Keratinocyte (primary cell): ENCODE data around the gene NPNT. TPM values are rescaled to one million over a fixed set of nuclear protein-coding genes. Genes with fewer than 3 reads are reported as not detected.
A peak's percentile ranks its signal among the peaks of the same experiment; 100 is the strongest.

Experiments used
- DNase-seq: peaks from one replicate; pipeline ENCODE4 v3.0.0-alpha.2; 2011; ENCODE audit warnings: low read depth, missing footprints, low spot score
- FAIRE-seq: peaks from 2 replicates; lab custom pipeline; 2011; peaks lifted over from hg19 to GRCh38; lab: Jason Lieb, UNC
- H2AFZ ChIP-seq: 2 replicates; pipeline ENCODE4 v1.6.0; 2012; ENCODE audit warnings: low read length, control low read depth, inconsistent platforms; ENCODE audit not compliant: control insufficient read depth
- H3K27ac ChIP-seq: 2 replicates; pipeline ENCODE4 v1.5.1; 2011; ENCODE audit warnings: low read length; ENCODE audit not compliant: control insufficient read depth, insufficient read depth
- H3K27me3 ChIP-seq: 3 replicates; pipeline ENCODE4 v1.6.0; 2011; ENCODE audit warnings: low read length; ENCODE audit not compliant: control insufficient read depth, insufficient read depth; ENCODE audit errors: extremely low read depth
- H3K36me3 ChIP-seq, 2 experiments: 2 replicates in 1 of 2; 3 replicates in 1 of 2; pipeline ENCODE4 v1.5.1; 2011; ENCODE audit warnings: low read length in 2 of 2, mild to moderate bottlenecking in 1 of 2; ENCODE audit not compliant: control insufficient read depth in 2 of 2, insufficient read depth in 2 of 2; ENCODE audit errors: extremely low read depth in 1 of 2
- H3K4me1 ChIP-seq: 3 replicates; pipeline ENCODE4 v1.5.1; 2011; ENCODE audit warnings: low read length; ENCODE audit not compliant: control insufficient read depth, insufficient read depth; ENCODE audit errors: extremely low read depth
- H3K4me2 ChIP-seq: 3 replicates; pipeline ENCODE4 v1.6.0; 2011; ENCODE audit warnings: low read depth, low read length; ENCODE audit not compliant: control insufficient read depth, insufficient read depth; ENCODE audit errors: extremely low read depth
- H3K4me3 ChIP-seq, 3 experiments: fragments of 200-600 bp in 1 of 3; sonication (generic) in 1 of 3; 2 replicates in 2 of 3; 3 replicates in 1 of 3; pipeline ENCODE4 v1.5.1; 2011 to 2016; ENCODE audit warnings: low read length in 3 of 3, mild to moderate bottlenecking in 3 of 3, control low read depth in 2 of 3, inconsistent platforms in 1 of 3, low read depth in 1 of 3, mixed read lengths in 1 of 3, mixed run types in 1 of 3, moderate library complexity in 1 of 3; ENCODE audit not compliant: control insufficient read depth in 2 of 3, insufficient read depth in 2 of 3; ENCODE audit errors: extremely low read depth in 1 of 3
- H3K79me2 ChIP-seq: 2 replicates; pipeline ENCODE4 v1.6.0; 2012; ENCODE audit warnings: low read length; ENCODE audit not compliant: control insufficient read depth, insufficient read depth
- H3K9ac ChIP-seq: 3 replicates; pipeline ENCODE4 v1.6.0; 2011; ENCODE audit warnings: low read length; ENCODE audit not compliant: control insufficient read depth, insufficient read depth; ENCODE audit errors: extremely low read depth
- H3K9me1 ChIP-seq: 3 replicates; pipeline ENCODE4 v1.6.0; 2011; ENCODE audit warnings: low read length; ENCODE audit not compliant: control insufficient read depth, insufficient read depth; ENCODE audit errors: extremely low read depth
- H3K9me3 ChIP-seq: 2 replicates; pipeline ENCODE4 v1.5.1; 2012; ENCODE audit warnings: low read depth, low read length; ENCODE audit not compliant: control insufficient read depth
- H4K20me1 ChIP-seq: 3 replicates; pipeline ENCODE4 v1.6.0; 2011; ENCODE audit warnings: low read length; ENCODE audit not compliant: control insufficient read depth, insufficient read depth; ENCODE audit errors: extremely low read depth
- EZH2 ChIP-seq: IDR thresholded peaks from one replicate; pipeline ENCODE4 v1.6.1; 2012; ENCODE audit warnings: inconsistent platforms, mild to moderate bottlenecking, low read length, moderate library complexity
- dilution Hi-C: fragments of 300-500 bp; cut with MboI; formaldehyde crosslinking; loops from one replicate; pipeline ENCODE4 v1.7.0; 2020; ENCODE audit warnings: low sequenced_read_pairs; ENCODE audit not compliant: extremely low pct_ligation_motif_present
- polyA plus RNA-seq, 5 experiments: library from polyadenylated mRNA; depleted of rRNA in 3 of 5; stranded (reverse) in 3 of 5; stranded (forward) in 1 of 5; unstranded in 1 of 5; fragments of >200 nt; gene quantifications; 1 replicate in 1 of 5; 2 replicates in 3 of 5; 3 replicates in 1 of 5; pipeline versions ENCODE4 v1.2.1 to v1.2.3, GENCODE V29; 2011 to 2012; ENCODE audit warnings: missing spikeins in 2 of 5, low read depth in 1 of 5, low replicate concordance in 1 of 5
- TF ChIP-seq, protein P1 (sequence below), 3 experiments: IDR thresholded peaks in 1 of 3; conservative IDR thresholded peaks in 1 of 3; optimal IDR thresholded peaks in 1 of 3; 2 replicates in 2 of 3; 3 replicates in 1 of 3; pipeline versions ENCODE3 to v1.5.1; 2011; ENCODE audit warnings: low read length in 3 of 3, mild to moderate bottlenecking in 3 of 3, moderate library complexity in 2 of 3, control low read depth in 1 of 3, inconsistent platforms in 1 of 3; ENCODE audit not compliant: insufficient read depth in 2 of 3; ENCODE audit errors: extremely low read depth in 1 of 3

NPNT gene
- polyA plus RNA-seq, 1 donor (not counting 4 experiments of a cell fraction or from before 2014, with no cell fraction given) = 0.46 TPM

DNA sequence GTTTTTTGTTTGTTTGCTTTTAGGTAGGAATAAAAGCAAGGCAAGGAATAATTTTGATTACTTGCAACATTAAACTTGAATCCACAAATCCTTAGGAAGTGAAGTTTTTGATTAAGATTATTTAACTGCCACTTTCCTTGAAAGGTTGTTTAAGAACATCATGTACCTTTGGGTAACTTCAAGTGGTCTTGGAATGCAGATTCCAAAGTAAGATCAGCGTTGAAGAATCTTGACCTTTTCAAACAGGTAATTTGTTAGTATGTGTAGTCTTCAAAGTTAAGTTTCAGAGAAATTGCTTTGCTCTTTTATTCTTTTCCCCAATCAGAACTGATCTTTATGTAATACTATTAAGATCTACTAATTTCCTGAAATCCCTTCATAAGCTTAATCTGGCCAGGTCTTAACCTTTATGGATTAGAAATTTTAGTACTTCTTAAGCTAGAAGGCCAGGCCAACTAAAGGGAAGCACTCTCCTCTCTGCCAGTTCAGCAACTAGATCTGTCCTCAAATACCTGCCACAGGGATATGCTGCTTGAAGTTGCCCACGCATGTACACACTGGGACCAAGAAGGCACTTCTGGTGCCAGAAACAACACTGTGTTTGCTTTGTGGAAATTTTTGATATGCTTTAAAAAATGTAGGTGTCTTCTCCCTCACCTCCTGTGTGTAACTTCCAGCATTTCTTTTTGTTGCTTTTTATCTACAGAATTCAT lies 7.4 kb downstream of the NPNT start:
- no peak overlapping the region for H3K4me3 ChIP-seq
- FAIRE-seq (no peak), DNase-seq (no peak)
- no peak overlapping the region for H2AFZ ChIP-seq
- H3K9me1 ChIP-seq = no peaks in the 10 kb centered on the region
- H3K36me3 ChIP-seq = no peaks in the 10 kb centered on the region
- no peaks in the 10 kb centered on the region for H3K79me2 ChIP-seq
- H4K20me1 ChIP-seq = no peaks in the 10 kb centered on the region
- H3K4me1 ChIP-seq = peaks cover 3% of the 10 kb centered on the region
- no peak overlapping the region for H3K27ac ChIP-seq
- H3K27me3 ChIP-seq = no peaks in the 10 kb centered on the region
- H3K9me3 ChIP-seq = no peaks in the 10 kb centered on the region
- no peak overlapping the region for H3K9ac ChIP-seq
- dilution Hi-C loops = no loop called here
- no peak for TF ChIP-seq EZH2
- TF ChIP-seq, protein P1, sequence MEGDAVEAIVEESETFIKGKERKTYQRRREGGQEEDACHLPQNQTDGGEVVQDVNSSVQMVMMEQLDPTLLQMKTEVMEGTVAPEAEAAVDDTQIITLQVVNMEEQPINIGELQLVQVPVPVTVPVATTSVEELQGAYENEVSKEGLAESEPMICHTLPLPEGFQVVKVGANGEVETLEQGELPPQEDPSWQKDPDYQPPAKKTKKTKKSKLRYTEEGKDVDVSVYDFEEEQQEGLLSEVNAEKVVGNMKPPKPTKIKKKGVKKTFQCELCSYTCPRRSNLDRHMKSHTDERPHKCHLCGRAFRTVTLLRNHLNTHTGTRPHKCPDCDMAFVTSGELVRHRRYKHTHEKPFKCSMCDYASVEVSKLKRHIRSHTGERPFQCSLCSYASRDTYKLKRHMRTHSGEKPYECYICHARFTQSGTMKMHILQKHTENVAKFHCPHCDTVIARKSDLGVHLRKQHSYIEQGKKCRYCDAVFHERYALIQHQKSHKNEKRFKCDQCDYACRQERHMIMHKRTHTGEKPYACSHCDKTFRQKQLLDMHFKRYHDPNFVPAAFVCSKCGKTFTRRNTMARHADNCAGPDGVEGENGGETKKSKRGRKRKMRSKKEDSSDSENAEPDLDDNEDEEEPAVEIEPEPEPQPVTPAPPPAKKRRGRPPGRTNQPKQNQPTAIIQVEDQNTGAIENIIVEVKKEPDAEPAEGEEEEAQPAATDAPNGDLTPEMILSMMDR (optimal IDR thresholded peaks at IDR 0.05 in 1 of 3, IDR thresholded peaks at IDR 0.05 in 1 of 3, conservative IDR thresholded peaks at IDR 0.05 in 1 of 3; ENCODE audit: extremely low read depth in 1 of 3, insufficient read depth in 2 of 3, low read length in 3 of 3) = no peak
- H3K4me2 ChIP-seq = no peak overlapping the region

DNA sequence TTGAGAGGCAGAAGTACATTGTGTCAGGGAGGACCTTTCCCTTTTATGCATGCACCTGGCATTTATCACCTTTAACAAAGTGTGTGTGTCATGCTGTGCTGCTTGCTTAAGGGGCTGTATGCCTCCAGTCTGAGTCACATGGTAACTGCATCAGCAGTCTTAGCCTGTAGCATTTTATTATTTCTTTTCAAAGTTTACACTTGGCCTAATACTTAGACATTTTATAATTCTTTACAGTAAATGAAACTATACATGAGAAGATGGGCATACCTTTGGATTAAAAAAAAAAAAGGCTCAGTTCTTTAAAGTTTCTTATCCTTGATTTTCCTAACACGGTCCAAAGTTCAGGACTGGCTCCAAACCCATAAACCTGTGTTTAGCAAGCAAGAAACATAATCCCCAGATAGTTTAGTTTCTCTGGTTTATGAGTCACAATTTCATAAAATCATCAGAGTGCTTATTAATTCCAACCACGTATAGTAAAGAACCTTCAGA lies 14.6 kb downstream of the NPNT start:
- FAIRE-seq (peak; percentile 87), DNase-seq (peak; percentile 46)
- Histone ChIP-seq H3K4me3 (no peak overlapping the region), H3K27me3 (no peaks in the 10 kb centered on the region), H3K4me1 (peaks cover 12% of the 10 kb centered on the region), H4K20me1 (no peaks in the 10 kb centered on the region), H3K9me1 (no peaks in the 10 kb centered on the region), H3K9ac (no peak overlapping the region), H3K36me3 (no peaks in the 10 kb centered on the region), H3K4me2 (peak overlapping the region; percentile 43), H3K79me2 (no peaks in the 10 kb centered on the region), H2AFZ (peak overlapping the region; percentile 56), H3K27ac (peak overlapping the region; percentile 44), H3K9me3 (no peaks in the 10 kb centered on the region)
- dilution Hi-C loops = no loop called here
- no peak for TF ChIP-seq EZH2
- TF ChIP-seq, protein P1 (optimal IDR thresholded peaks at IDR 0.05 in 1 of 3, IDR thresholded peaks at IDR 0.05 in 1 of 3, conservative IDR thresholded peaks at IDR 0.05 in 1 of 3; ENCODE audit: extremely low read depth in 1 of 3, insufficient read depth in 2 of 3, low read length in 3 of 3) = no peak
